ENCODE measurements around the gene NELFCD.

GRCh38 chr20:59004493-59004762 is 23.4 kb downstream of the NELFCD start:
- TF ChIP-seq REST (IDR thresholded peaks at IDR 0.05; ENCODE audit: low read depth) (no peak), CEBPB (IDR thresholded peaks at IDR 0.05) (no peak), EP300 (IDR thresholded peaks at IDR 0.05; ENCODE audit: borderline replicate concordance) (no peak), MAX (IDR thresholded peaks at IDR 0.05) (no peak), TAF1 (IDR thresholded peaks at IDR 0.05; ENCODE audit: low read depth) (no peak), EGR1 (IDR thresholded peaks at IDR 0.05) (no peak), TCF12 (IDR thresholded peaks at IDR 0.05; ENCODE audit: low read depth) (no peak), CREB1 (IDR thresholded peaks at IDR 0.05; ENCODE audit: low read depth) (no peak), RAD21 (IDR thresholded peaks at IDR 0.05; ENCODE audit: low read depth) (no peak), USF1 (IDR thresholded peaks at IDR 0.05) (no peak)
